HG02885 (cell line): Measurements from ENCODE around the gene CDIP1.
A peak's percentile ranks its signal among the peaks of the same experiment; 100 is the strongest.

ENCODE experiments used
- ATAC-seq: cut with Tn5 transposase; IDR thresholded peaks from one replicate; pipeline ENCODE4 v1.9.1; 2021; ENCODE audit warnings: mild to moderate bottlenecking; ENCODE audit not compliant: unreplicated experiment, poor library complexity

The CDIP1 gene

GRCh38 chr16:4517812-4518680, 20.5 kb downstream of the CDIP1 start:
- no peak for ATAC-seq

- ATAC-seq = no peak
Observed at GRCh38 chr16:4515611-4516233, 22.9 kb downstream of the CDIP1 start.

- no peak for ATAC-seq
Observed at GRCh38 chr16:4514606-4515005, 24.0 kb downstream of the CDIP1 start.

GRCh38 chr16:4513881-4514280, 24.7 kb downstream of the CDIP1 start:
- no peak for ATAC-seq

- no peak for ATAC-seq
Observed at GRCh38 chr16:4513086-4513860, 25.3 kb downstream of the CDIP1 start.

GRCh38 chr16:4512473-4512872, 26.1 kb downstream of the CDIP1 start:
- ATAC-seq = no peak

GRCh38 chr16:4511441-4512082, 27.0 kb downstream of the CDIP1 start:
- no peak for ATAC-seq

GRCh38 chr16:4510747-4511426, 27.7 kb downstream of the CDIP1 start:
- no peak for ATAC-seq

GRCh38 chr16:4510131-4510530, 28.4 kb downstream of the CDIP1 start:
- no peak for ATAC-seq

- no peak for ATAC-seq
Observed at GRCh38 chr16:4509420-4509819, 29.2 kb downstream of the CDIP1 start.

GRCh38 chr16:4508806-4509205, 29.8 kb downstream of the CDIP1 start:
- no peak for ATAC-seq

GRCh38 chr16:4507588-4508345, 30.8 kb downstream of the CDIP1 start:
- ATAC-seq = no peak

- ATAC-seq = no peak
Observed at GRCh38 chr16:4506450-4506849, 32.1 kb downstream of the CDIP1 start.

- peak; percentile 84 for ATAC-seq
Observed at GRCh38 chr16:4505356-4506147, 33.0 kb downstream of the CDIP1 start.

- no peak for ATAC-seq
Observed at GRCh38 chr16:4501071-4501478, 37.5 kb downstream of the CDIP1 start.

GRCh38 chr16:4500272-4500671, 38.3 kb downstream of the CDIP1 start:
- no peak for ATAC-seq

- no peak for ATAC-seq
Observed at GRCh38 chr16:4499196-4499555, 39.4 kb downstream of the CDIP1 start.

GRCh38 chr16:4498546-4499195, 39.9 kb downstream of the CDIP1 start:
- ATAC-seq = no peak
